ENCODE results near the gene GPR146. TPM values are rescaled to one million over a fixed set of nuclear protein-coding genes. Genes with fewer than 3 reads are reported as not detected.

The GPR146 gene
- total RNA-seq, 1 donor from 2014 or later: 3.1 TPM

DNA sequence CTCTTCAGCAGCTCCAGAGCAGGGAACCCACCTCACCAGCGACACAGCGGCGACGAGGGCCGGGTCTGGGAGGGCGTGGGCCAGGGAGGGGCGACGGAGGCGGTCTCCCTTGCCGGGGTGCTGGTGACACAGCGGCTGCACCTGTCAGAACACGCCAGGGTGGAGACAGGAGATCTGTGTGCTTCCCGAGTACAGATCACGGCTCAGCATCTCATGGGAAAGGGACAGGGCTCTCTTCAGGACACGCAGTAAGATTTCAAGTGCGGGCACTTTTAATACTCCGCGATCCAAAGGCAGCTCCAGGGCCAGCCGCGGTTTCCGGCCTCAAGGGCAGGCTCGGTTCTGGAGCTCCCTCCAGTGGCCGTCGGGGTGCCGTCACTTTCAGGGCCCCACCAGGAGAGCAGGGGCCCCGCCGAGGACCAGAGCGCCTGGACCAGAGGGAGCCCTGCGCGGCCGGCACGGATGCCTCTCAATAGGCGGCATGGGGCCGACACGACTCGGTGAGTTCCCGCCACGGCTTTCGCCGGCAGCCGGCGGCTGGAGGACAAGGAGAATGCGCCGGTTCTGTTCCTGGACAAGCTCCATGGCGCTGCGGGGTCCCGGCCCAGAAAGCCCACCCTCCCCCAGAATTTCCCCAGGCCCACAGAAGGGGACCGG, 21.4 kb downstream of the GPR146 start:
- TF ChIP-seq, protein P1, sequence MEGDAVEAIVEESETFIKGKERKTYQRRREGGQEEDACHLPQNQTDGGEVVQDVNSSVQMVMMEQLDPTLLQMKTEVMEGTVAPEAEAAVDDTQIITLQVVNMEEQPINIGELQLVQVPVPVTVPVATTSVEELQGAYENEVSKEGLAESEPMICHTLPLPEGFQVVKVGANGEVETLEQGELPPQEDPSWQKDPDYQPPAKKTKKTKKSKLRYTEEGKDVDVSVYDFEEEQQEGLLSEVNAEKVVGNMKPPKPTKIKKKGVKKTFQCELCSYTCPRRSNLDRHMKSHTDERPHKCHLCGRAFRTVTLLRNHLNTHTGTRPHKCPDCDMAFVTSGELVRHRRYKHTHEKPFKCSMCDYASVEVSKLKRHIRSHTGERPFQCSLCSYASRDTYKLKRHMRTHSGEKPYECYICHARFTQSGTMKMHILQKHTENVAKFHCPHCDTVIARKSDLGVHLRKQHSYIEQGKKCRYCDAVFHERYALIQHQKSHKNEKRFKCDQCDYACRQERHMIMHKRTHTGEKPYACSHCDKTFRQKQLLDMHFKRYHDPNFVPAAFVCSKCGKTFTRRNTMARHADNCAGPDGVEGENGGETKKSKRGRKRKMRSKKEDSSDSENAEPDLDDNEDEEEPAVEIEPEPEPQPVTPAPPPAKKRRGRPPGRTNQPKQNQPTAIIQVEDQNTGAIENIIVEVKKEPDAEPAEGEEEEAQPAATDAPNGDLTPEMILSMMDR (IDR thresholded peaks at IDR 0.05; ENCODE audit: partially characterized antibody, unreplicated experiment): peak; percentile 83
- no peak overlapping the region for H3K4me3 Mint-ChIP-seq (ENCODE audit: unreplicated experiment)
- H3K9me3 Mint-ChIP-seq (ENCODE audit: unreplicated experiment): peaks cover 15% of the 10 kb centered on the region
- peaks cover 12% of the 10 kb centered on the region for H3K4me1 Mint-ChIP-seq (ENCODE audit: low read depth, unreplicated experiment)
- no peaks in the 10 kb centered on the region for H3K36me3 Mint-ChIP-seq (ENCODE audit: unreplicated experiment)
- H3K27me3 Mint-ChIP-seq (ENCODE audit: unreplicated experiment): peaks cover 9% of the 10 kb centered on the region
- DNase-seq: peak; percentile 83
- no peak overlapping the region for H3K27ac Mint-ChIP-seq (ENCODE audit: unreplicated experiment)

DNA sequence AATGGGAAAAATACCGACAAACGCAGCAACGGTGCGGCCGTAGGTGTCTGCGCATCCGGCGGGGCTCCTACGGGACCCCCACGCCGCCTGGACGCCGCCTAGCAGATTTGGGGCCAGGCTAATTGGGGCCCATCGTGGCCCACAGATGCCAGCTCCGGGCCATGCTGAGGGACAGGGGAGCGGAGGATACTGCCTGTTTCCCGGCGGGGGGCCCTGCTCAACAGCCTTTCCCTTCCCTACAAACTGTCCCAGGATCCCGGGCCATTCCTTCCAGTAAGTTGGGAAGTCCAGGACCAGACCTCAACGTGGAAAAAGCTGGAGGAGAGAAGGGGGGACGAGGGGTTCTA, 21.9 kb downstream of the GPR146 start:
- Mint-ChIP-seq H3K27me3 (ENCODE audit: unreplicated experiment) (peaks cover 11% of the 10 kb centered on the region), H3K4me3 (ENCODE audit: unreplicated experiment) (no peak overlapping the region)

DNA sequence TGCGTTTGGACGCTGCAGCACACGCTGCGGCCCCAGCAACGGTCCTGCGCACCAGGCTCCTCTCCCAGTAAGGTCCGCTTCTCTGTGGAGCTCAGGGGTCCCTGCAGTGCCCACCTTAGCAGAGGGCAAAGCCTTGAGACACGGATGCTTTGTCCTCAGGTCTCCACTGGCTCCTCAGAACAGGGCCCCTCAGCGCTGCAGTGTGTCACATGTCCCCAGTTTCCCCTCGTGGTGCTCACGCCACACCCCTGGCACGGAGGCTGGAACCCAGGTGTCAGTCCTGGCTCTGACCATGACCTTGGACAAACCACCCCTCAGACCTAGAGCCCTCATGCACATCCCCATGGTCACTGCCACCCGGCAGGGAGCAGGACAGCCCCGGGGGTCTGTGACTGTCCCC, 23.7 kb downstream of the GPR146 start:
- Mint-ChIP-seq H3K27ac (ENCODE audit: unreplicated experiment) (no peak overlapping the region), H3K36me3 (ENCODE audit: unreplicated experiment) (no peaks in the 10 kb centered on the region), H3K9me3 (ENCODE audit: unreplicated experiment) (peaks cover 17% of the 10 kb centered on the region), H3K27me3 (ENCODE audit: unreplicated experiment) (peaks cover 13% of the 10 kb centered on the region), H3K4me1 (ENCODE audit: low read depth, unreplicated experiment) (peaks cover 13% of the 10 kb centered on the region), H3K4me3 (ENCODE audit: unreplicated experiment) (no peak overlapping the region)
- TF ChIP-seq, protein P1 (IDR thresholded peaks at IDR 0.05; ENCODE audit: partially characterized antibody, unreplicated experiment): no peak
- no peak for DNase-seq

More for the DNA sequence above, 21.9 kb downstream of the GPR146 start:
- peaks cover 12% of the 10 kb centered on the region for H3K4me1 Mint-ChIP-seq (ENCODE audit: low read depth, unreplicated experiment)
- no peaks in the 10 kb centered on the region for H3K36me3 Mint-ChIP-seq (ENCODE audit: unreplicated experiment)
- TF ChIP-seq, protein P1 (IDR thresholded peaks at IDR 0.05; ENCODE audit: partially characterized antibody, unreplicated experiment): no peak
- peaks cover 18% of the 10 kb centered on the region for H3K9me3 Mint-ChIP-seq (ENCODE audit: unreplicated experiment)
- no peak for DNase-seq
- no peak overlapping the region for H3K27ac Mint-ChIP-seq (ENCODE audit: unreplicated experiment)

DNA sequence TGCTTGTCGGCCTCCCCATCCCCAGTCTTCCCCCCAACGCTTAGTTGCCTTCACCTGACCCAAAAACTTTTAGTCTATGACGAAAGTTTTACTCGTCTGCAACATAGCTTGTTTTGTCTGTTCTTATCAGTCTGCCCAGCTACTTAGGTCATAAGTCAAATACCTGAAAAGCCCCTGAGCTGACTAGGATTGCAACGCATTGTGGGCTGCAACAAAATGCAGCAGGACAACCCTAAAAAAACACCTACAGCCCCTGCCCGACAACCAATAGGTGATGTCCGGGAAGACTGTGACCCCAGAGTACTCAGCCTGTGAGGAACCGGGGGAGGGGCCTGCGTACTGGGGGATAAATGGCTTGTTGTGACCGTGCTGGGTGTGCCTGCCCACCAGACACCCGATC, 24.3 kb downstream of the GPR146 start:
- DNase-seq: no peak
- Mint-ChIP-seq H3K27ac (ENCODE audit: unreplicated experiment) (no peak overlapping the region), H3K27me3 (ENCODE audit: unreplicated experiment) (peaks cover 9% of the 10 kb centered on the region), H3K4me3 (ENCODE audit: unreplicated experiment) (no peak overlapping the region), H3K9me3 (ENCODE audit: unreplicated experiment) (peaks cover 13% of the 10 kb centered on the region), H3K36me3 (ENCODE audit: unreplicated experiment) (no peaks in the 10 kb centered on the region), H3K4me1 (ENCODE audit: low read depth, unreplicated experiment) (peaks cover 14% of the 10 kb centered on the region)
- TF ChIP-seq, protein P1 (IDR thresholded peaks at IDR 0.05; ENCODE audit: partially characterized antibody, unreplicated experiment): no peak

DNA sequence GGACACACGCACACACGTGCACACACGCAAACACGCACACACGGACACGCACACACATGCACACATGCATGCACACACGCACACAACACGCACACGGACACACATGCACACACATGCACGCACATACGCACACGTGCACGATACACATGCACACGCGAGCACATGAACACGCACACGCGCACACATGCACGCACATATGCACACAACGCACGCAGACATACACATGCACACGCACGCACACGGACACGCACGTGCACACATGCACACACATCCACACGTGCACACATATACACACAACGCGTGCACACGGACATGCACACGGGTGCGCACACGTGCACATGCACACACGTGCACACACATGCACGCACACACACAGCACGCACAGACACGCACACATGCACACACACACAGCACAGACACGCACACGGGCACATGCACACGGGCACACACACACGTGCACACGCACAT, 26.2 kb downstream of the GPR146 start:
- Mint-ChIP-seq H3K9me3 (ENCODE audit: unreplicated experiment) (peaks cover 13% of the 10 kb centered on the region), H3K4me3 (ENCODE audit: unreplicated experiment) (peak overlapping the region; percentile 30), H3K4me1 (ENCODE audit: low read depth, unreplicated experiment) (peaks cover 5% of the 10 kb centered on the region), H3K27me3 (ENCODE audit: unreplicated experiment) (peaks cover 7% of the 10 kb centered on the region), H3K27ac (ENCODE audit: unreplicated experiment) (peak overlapping the region; percentile 28), H3K36me3 (ENCODE audit: unreplicated experiment) (no peaks in the 10 kb centered on the region)
- DNase-seq: no peak
- TF ChIP-seq, protein P1 (IDR thresholded peaks at IDR 0.05; ENCODE audit: partially characterized antibody, unreplicated experiment): no peak

All from glutamatergic neuron (in vitro differentiated cells).